ENCODE results near the gene KRT76.

KRT76 gene

GRCh38 chr12:52730793-52731192 is 46.4 kb downstream of the KRT76 start:
- no peak for DNase-seq (ENCODE audit: low read depth in 2 of 2)

DNA sequence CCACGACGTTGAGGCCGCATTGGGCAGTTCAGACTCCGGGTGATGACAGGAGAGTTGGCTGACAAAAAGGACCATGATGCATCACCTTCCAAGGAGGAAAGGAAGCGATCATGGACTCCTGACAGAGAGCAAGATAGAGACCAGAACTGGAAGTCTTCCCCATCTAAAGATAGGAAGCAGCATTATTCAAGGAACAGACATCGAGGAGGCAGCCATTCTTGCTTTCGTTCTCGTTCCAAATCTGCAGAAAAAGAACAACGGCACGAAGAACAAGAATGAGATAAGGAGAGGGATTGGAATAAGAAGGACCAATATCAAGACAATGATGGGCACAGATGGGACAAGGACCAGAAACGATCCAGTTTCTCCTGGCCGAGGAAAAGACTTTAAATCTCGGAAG is 46.8 kb downstream of the KRT76 start:
- no peak for DNase-seq (ENCODE audit: low read depth in 2 of 2)

DNA sequence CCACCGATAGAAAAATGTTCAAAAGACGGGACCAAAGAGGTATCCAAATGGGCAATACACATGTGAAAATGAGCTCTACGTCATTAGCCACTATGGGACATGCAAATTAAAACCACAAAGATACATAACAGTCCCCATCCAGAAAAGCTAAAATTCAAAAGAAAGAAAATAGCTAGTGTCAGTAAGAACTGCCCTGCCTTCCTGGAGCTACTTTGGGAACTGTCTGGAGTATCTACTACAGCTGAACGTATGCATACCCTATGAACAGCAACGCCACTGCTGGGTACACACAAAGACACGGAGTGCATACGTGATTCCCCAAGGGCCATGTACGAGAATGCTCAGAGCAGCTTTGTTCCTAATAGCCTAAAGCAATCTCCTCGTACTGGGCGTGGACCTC is 48.0 kb downstream of the KRT76 start:
- DNase-seq (ENCODE audit: low read depth in 2 of 2), result no peak

DNA sequence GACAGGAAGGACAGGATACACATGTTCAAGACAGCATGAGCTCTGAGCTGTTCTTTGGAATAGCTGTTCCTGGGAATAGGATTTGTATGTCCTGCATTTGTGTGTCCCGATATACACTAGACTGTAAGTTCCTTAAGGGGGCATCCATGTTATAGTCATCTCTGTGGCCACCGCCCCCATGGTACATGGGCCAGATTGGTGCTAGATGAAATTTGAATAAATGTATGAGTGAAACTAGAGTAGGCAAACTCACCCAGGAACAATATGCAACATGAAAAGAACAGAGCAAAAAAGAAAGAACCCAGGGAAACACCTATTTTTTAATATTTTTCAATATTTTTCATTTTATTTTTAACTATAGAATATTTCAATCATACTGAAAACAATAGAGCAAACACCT is 48.8 kb downstream of the KRT76 start:
- no peak for DNase-seq (ENCODE audit: low read depth in 2 of 2)

- no peak for DNase-seq (ENCODE audit: low read depth in 2 of 2)
Measured at GRCh38 chr12:52727037-52727436, 50.1 kb downstream of the KRT76 start.

GRCh38 chr12:52726451-52726850 is 50.7 kb downstream of the KRT76 start:
- DNase-seq (ENCODE audit: low read depth in 2 of 2), result no peak

GRCh38 chr12:52724384-52724783 is 52.8 kb downstream of the KRT76 start:
- no peak for DNase-seq (ENCODE audit: low read depth in 2 of 2)

GRCh38 chr12:52722680-52723079 is 54.5 kb downstream of the KRT76 start:
- no peak for DNase-seq (ENCODE audit: low read depth in 2 of 2)

GRCh38 chr12:52721838-52722470 is 55.2 kb downstream of the KRT76 start:
- no peak for DNase-seq (ENCODE audit: low read depth in 2 of 2)

GRCh38 chr12:52720365-52720886 is 56.7 kb downstream of the KRT76 start:
- DNase-seq (ENCODE audit: low read depth in 2 of 2), result no peak

All from stimulated activated CD8-positive, alpha-beta memory T cell treated with anti-CD3 and anti-CD28 coated beads, Interleukin-7, amount 100 ng/mL, for 1 hour (primary cell).